ENCODE results near the gene SSC4D.

DNA sequence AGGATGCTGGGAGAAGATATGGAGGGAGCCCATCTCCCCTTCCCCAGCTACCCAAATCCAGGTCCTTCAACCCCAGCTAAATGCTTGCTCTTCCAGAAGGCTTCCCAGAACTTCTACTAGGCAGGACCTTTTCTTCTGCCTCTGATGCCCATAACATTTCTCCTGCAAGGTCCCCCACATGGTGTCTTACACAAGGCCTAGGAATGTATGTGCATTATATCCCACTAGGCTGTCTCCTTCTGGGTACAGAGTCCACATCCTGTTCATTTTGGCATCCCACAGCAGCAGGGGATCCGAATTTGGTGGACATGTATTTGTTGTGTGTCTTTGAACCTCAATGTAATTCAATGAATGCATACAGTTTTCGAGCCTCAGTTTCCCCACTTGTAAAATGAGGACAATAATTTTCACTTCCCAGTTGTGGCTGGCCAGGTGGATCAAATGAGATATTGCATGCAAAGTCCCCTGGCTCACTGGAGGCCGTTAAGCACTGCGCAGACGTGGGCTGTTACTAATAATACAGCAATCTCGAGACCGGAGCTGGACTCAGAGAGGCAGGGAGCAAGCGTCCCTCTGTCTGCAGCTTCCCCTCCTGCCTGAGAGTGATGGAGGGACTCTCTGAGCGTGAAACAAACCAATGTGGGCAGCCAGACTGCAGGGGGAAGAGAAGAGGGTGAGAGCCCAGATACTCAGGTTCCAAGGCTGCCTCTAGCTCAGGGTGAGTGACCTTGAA is 32.1 kb downstream of the SSC4D start:
- TF ChIP-seq, protein P1, sequence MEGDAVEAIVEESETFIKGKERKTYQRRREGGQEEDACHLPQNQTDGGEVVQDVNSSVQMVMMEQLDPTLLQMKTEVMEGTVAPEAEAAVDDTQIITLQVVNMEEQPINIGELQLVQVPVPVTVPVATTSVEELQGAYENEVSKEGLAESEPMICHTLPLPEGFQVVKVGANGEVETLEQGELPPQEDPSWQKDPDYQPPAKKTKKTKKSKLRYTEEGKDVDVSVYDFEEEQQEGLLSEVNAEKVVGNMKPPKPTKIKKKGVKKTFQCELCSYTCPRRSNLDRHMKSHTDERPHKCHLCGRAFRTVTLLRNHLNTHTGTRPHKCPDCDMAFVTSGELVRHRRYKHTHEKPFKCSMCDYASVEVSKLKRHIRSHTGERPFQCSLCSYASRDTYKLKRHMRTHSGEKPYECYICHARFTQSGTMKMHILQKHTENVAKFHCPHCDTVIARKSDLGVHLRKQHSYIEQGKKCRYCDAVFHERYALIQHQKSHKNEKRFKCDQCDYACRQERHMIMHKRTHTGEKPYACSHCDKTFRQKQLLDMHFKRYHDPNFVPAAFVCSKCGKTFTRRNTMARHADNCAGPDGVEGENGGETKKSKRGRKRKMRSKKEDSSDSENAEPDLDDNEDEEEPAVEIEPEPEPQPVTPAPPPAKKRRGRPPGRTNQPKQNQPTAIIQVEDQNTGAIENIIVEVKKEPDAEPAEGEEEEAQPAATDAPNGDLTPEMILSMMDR (conservative IDR thresholded peaks at IDR 0.05) = no peak
- no peak for TF ChIP-seq ZFX (IDR thresholded peaks at IDR 0.05)
